ENCODE measurements around the gene C2CD2.

GRCh38 chr21:41888749-41889376 lies 65.0 kb downstream of the C2CD2 start:
- TF ChIP-seq CTCF (conservative IDR thresholded peaks at IDR 0.05; ENCODE audit: low read length) (no peak), EZH2phosphoT487 (IDR thresholded peaks at IDR 0.05; ENCODE audit: borderline replicate concordance, low read depth, low read length) (no peak)
